H1 (cell line): ENCODE results near the gene BCAS3. TPM values are rescaled to one million over a fixed set of nuclear protein-coding genes. Genes with fewer than 3 reads are reported as not detected.
A peak's percentile ranks its signal among the peaks of the same experiment; 100 is the strongest.

Experiments used
- CTCF ChIA-PET: fragments of 300-600 bp; sonication (Branson Sonifier 250); formaldehyde crosslinking; loops from one replicate; lab custom pipeline; 2021; ENCODE audit not compliant: partially characterized antibody; lab: Charles Lee
- POLR2A ChIA-PET: fragments of 300-600 bp; sonication (Branson Sonifier 250); formaldehyde crosslinking; loops from one replicate; lab custom pipeline; 2021; ENCODE audit warnings: inconsistent platforms; ENCODE audit not compliant: partially characterized antibody; lab: Charles Lee
- DNase-seq, 2 experiments: peaks; one replicate each; pipeline versions ENCODE4 v3.0.0 to v3.0.0-alpha.2; 2010 to 2022; ENCODE audit warnings: low spot score in 2 of 2, low read depth in 1 of 2, mixed read lengths in 1 of 2
- FAIRE-seq: peaks from 2 replicates; lab custom pipeline; 2011; peaks lifted over from hg19 to GRCh38; lab: Jason Lieb, UNC
- H2AFZ ChIP-seq: 2 replicates; pipeline ENCODE4 v1.8.1; 2012; ENCODE audit warnings: low read length, inconsistent platforms
- H2AK5ac ChIP-seq: 2 replicates; pipeline ENCODE4 v1.6.1; 2013; ENCODE audit warnings: low read depth, low read length
- H2BK120ac ChIP-seq: replicated peaks from 2 replicates; pipeline ENCODE3; 2013; ENCODE audit warnings: low read depth, low read length, inconsistent platforms
- H2BK12ac ChIP-seq: 2 replicates; pipeline ENCODE4 v1.6.1; 2013; ENCODE audit warnings: low read depth, low read length
- H2BK15ac ChIP-seq: 2 replicates; pipeline ENCODE4 v1.6.1; 2013; ENCODE audit warnings: low read length
- H2BK20ac ChIP-seq: 2 replicates; pipeline ENCODE4 v1.6.1; 2013; ENCODE audit warnings: low read length
- H2BK5ac ChIP-seq: 2 replicates; pipeline ENCODE4 v1.6.1; 2013; ENCODE audit warnings: low read depth, low read length
- H3K14ac ChIP-seq: 2 replicates; pipeline ENCODE4 v1.6.1; 2013; ENCODE audit warnings: inconsistent platforms; ENCODE audit not compliant: insufficient read length
- H3K18ac ChIP-seq: 2 replicates; pipeline ENCODE4 v1.6.1; 2013; ENCODE audit warnings: low read length; ENCODE audit errors: extremely low read depth
- H3K23ac ChIP-seq: 2 replicates; pipeline ENCODE4 v1.6.1; 2013; ENCODE audit warnings: inconsistent platforms; ENCODE audit not compliant: insufficient read length
- H3K23me2 ChIP-seq: 2 replicates; pipeline ENCODE4 v1.6.1; 2013; ENCODE audit warnings: low read depth, low read length
- H3K27ac ChIP-seq: 2 replicates; pipeline ENCODE4 v1.6.1; 2011; ENCODE audit warnings: low read depth, low read length, inconsistent platforms
- H3K27me3 ChIP-seq, 4 experiments: replicated peaks in 1 of 4; 1 replicate in 1 of 4; 2 replicates in 3 of 4; pipeline versions ENCODE4 v1.6.1 to v1.8.1; 2011 to 2013; ENCODE audit warnings: low read length in 3 of 4, mild to moderate bottlenecking in 3 of 4, inconsistent platforms in 2 of 4, mixed read lengths in 2 of 4, moderate library complexity in 1 of 4; ENCODE audit not compliant: control insufficient read depth in 3 of 4, insufficient read depth in 3 of 4; ENCODE audit errors: extremely low read depth in 1 of 4
- H3K36me3 ChIP-seq, 4 experiments: 2 replicates each; pipeline versions ENCODE4 v1.6.1 to v1.8.1; 2011 to 2013; ENCODE audit warnings: mild to moderate bottlenecking in 4 of 4, low read length in 3 of 4, moderate library complexity in 2 of 4, control low read depth in 1 of 4, inconsistent platforms in 1 of 4; ENCODE audit not compliant: insufficient read depth in 4 of 4, control insufficient read depth in 2 of 4
- H3K4ac ChIP-seq: replicated peaks from 2 replicates; pipeline ENCODE3; 2013; ENCODE audit warnings: low read length, low read depth, mixed read lengths, inconsistent platforms; ENCODE audit not compliant: insufficient read length
- H3K4me1 ChIP-seq, 4 experiments: replicated peaks in 1 of 4; 1 replicate in 1 of 4; 2 replicates in 3 of 4; pipeline versions ENCODE4 v1.6.1 to v1.8.1; 2011 to 2013; ENCODE audit warnings: low read length in 3 of 4, inconsistent platforms in 2 of 4, mixed read lengths in 1 of 4; ENCODE audit not compliant: insufficient read depth in 4 of 4, control insufficient read depth in 3 of 4
- H3K4me2 ChIP-seq, 2 experiments: 2 replicates each; pipeline versions ENCODE4 v1.6.1 to v1.8.1; 2011 to 2013; ENCODE audit warnings: low read depth in 2 of 2, low read length in 2 of 2, control low read depth in 1 of 2, inconsistent platforms in 1 of 2, mild to moderate bottlenecking in 1 of 2; ENCODE audit not compliant: insufficient read depth in 1 of 2
- H3K4me3 ChIP-seq, 4 experiments: fragments of 200-600, 300-600 bp in 1 of 4; sonication (generic), shearing (Covaris generic), sonication (Bioruptor Twin) in 1 of 4; 2 replicates each; pipeline versions ENCODE4 v1.5.1 to v1.8.1; 2011 to 2016; ENCODE audit warnings: low read length in 4 of 4, low read depth in 3 of 4, control low read depth in 2 of 4, inconsistent platforms in 2 of 4, mild to moderate bottlenecking in 2 of 4, mixed read lengths in 1 of 4, moderate library complexity in 1 of 4; ENCODE audit not compliant: insufficient read depth in 2 of 4; ENCODE audit errors: extremely low read depth in 1 of 4
- H3K56ac ChIP-seq: replicated peaks from 2 replicates; pipeline ENCODE3; 2013; ENCODE audit warnings: low read depth, mild to moderate bottlenecking, mixed read lengths, low read length, inconsistent platforms; ENCODE audit not compliant: insufficient read length
- H3K79me1 ChIP-seq: 2 replicates; pipeline ENCODE4 v1.6.1; 2013; ENCODE audit warnings: low read depth, low read length, control low read depth
- H3K79me2 ChIP-seq, 2 experiments: 2 replicates each; pipeline versions ENCODE4 v1.6.1 to v1.8.1; 2012 to 2013; ENCODE audit warnings: low read length in 2 of 2, mild to moderate bottlenecking in 2 of 2, inconsistent platforms in 1 of 2; ENCODE audit not compliant: insufficient read depth in 2 of 2, control insufficient read depth in 1 of 2
- H3K9ac ChIP-seq, 4 experiments: replicated peaks in 1 of 4; 1 replicate in 1 of 4; 2 replicates in 3 of 4; pipeline versions ENCODE4 v1.6.1 to v1.8.1; 2011 to 2013; ENCODE audit warnings: low read depth in 3 of 4, low read length in 3 of 4, control low read depth in 2 of 4, mild to moderate bottlenecking in 2 of 4, moderate library complexity in 2 of 4, inconsistent platforms in 1 of 4; ENCODE audit errors: extremely low read depth in 1 of 4
- H3K9me3 ChIP-seq, 2 experiments: 2 replicates each; pipeline versions ENCODE4 v1.6.1 to v1.8.1; 2012 to 2013; ENCODE audit warnings: mild to moderate bottlenecking in 2 of 2, moderate library complexity in 2 of 2, control low read depth in 1 of 2, inconsistent platforms in 1 of 2, low read depth in 1 of 2, low read length in 1 of 2, mixed read lengths in 1 of 2; ENCODE audit not compliant: insufficient read depth in 2 of 2
- H4K20me1 ChIP-seq, 2 experiments: replicated peaks in 1 of 2; 2 replicates each; pipeline versions ENCODE3 to v1.8.1; 2011 to 2013; ENCODE audit warnings: inconsistent platforms in 2 of 2, low read length in 2 of 2, mild to moderate bottlenecking in 1 of 2; ENCODE audit not compliant: insufficient read depth in 2 of 2, control insufficient read depth in 1 of 2
- H4K5ac ChIP-seq: 2 replicates; pipeline ENCODE4 v1.6.1; 2013; ENCODE audit warnings: low read length, low read depth, mixed read lengths, inconsistent platforms; ENCODE audit not compliant: insufficient read length
- H4K8ac ChIP-seq: 2 replicates; pipeline ENCODE4 v1.8.0; 2013; ENCODE audit warnings: mild to moderate bottlenecking, moderate library complexity, low read length, inconsistent platforms; ENCODE audit not compliant: insufficient read depth; ENCODE audit errors: extremely low read depth
- H4K91ac ChIP-seq: replicated peaks from 2 replicates; pipeline ENCODE3; 2013; ENCODE audit warnings: low read length, mixed read lengths, inconsistent platforms; ENCODE audit not compliant: insufficient read length
- CTCF ChIP-seq, 3 experiments: IDR thresholded peaks; 1 replicate in 2 of 3; 2 replicates in 1 of 3; pipeline versions ENCODE4 v1.5.1 to v1.6.1; 2011; ENCODE audit warnings: low read length in 3 of 3, mild to moderate bottlenecking in 3 of 3, inconsistent platforms in 2 of 3, low read depth in 1 of 3, moderate library complexity in 1 of 3; ENCODE audit not compliant: insufficient read depth in 1 of 3; ENCODE audit errors: control extremely low read depth in 1 of 3
- JUND ChIP-seq: IDR thresholded peaks from 2 replicates; pipeline ENCODE4 v1.6.1; 2011; ENCODE audit warnings: mild to moderate bottlenecking, improper control_type of control experiment, low read length
- RAD21 ChIP-seq, 2 experiments: IDR thresholded peaks in 1 of 2; conservative IDR thresholded peaks in 1 of 2; 2 replicates each; pipeline ENCODE4 v1.6.1; 2011; ENCODE audit warnings: low read depth in 2 of 2, low read length in 2 of 2, improper control_type of control experiment in 1 of 2, inconsistent platforms in 1 of 2, mild to moderate bottlenecking in 1 of 2, moderate library complexity in 1 of 2
- WGBS, 2 experiments: shearing (Covaris generic) in 1 of 2; methylation state at CpG; one replicate each; pipeline versions ENCODE4 v1.1.6 to v1.1.7; 2013 to 2015; ENCODE audit warnings: low lambda C conversion rate in 2 of 2, mixed read lengths in 2 of 2, inconsistent platforms in 1 of 2, low coverage in 1 of 2, missing lambda C conversion rate in 1 of 2; ENCODE audit not compliant: insufficient replicate concordance in 2 of 2, insufficient coverage in 1 of 2, insufficient read length in 1 of 2; ENCODE audit errors: extremely low coverage in 1 of 2, missing lambda C conversion rate in 1 of 2; 5-methylcytosine and 5-hydroxymethylcytosine counted together
- polyA plus RNA-seq, 7 experiments: library from polyadenylated mRNA; depleted of rRNA in 3 of 7; stranded (reverse) in 5 of 7; unstranded in 2 of 7; fragments of >200 nt in 5 of 7; fragments of 200-250 nt in 2 of 7; gene quantifications; 1 replicate in 5 of 7; 2 replicates in 1 of 7; 4 replicates in 1 of 7; pipeline versions ENCODE4 v1.2.1 to v1.2.3, GENCODE V29; 2011 to 2013; ENCODE audit warnings: missing spikeins in 2 of 7, mixed read lengths in 2 of 7
- total RNA-seq: library from RNA; stranded (reverse); fragmentation: NEBNext Ultra II Directional; extraction: Animal tissue kit (Norgen Biotek cat#: 25700); gene quantifications from 2 replicates; pipeline ENCODE4 v1.2.1, GENCODE V29; 2021

BCAS3 gene
- total and polyA plus RNA-seq, 2 of the 8 experiments (the other 6 are each of a cell fraction or from before 2014, with no cell fraction given): 9.9 to 13.3 TPM

- Histone ChIP-seq H2BK120ac (no peak overlapping the region), H4K91ac (no peak overlapping the region), H3K4me1 (peaks cover 0 to 12% (median 7%) of the 10 kb centered on the region in 4 experiments; a peak in 3 of 7 replicates), H3K36me3 (no peaks in the 10 kb centered on the region), H3K23ac (no peak overlapping the region), H3K4me2 (no peak overlapping the region), H2BK20ac (no peak overlapping the region), H3K56ac (no peak overlapping the region), H3K9me3 (no peaks in the 10 kb centered on the region), H3K23me2 (peaks cover 3% of the 10 kb centered on the region), H3K14ac (no peak overlapping the region), H3K9ac (no peak overlapping the region), H3K27ac (no peak overlapping the region), H3K27me3 (no peaks in the 10 kb centered on the region), H4K5ac (no peak overlapping the region), H3K18ac (no peak overlapping the region), H3K79me2 (no peaks in the 10 kb centered on the region), H3K79me1 (no peaks in the 10 kb centered on the region), H3K4ac (no peak overlapping the region), H2BK12ac (no peak overlapping the region), H2BK5ac (no peak overlapping the region), H3K4me3 (no peak overlapping the region), H4K20me1 (no peaks in the 10 kb centered on the region), H4K8ac (no peak overlapping the region), H2BK15ac (no peak overlapping the region), H2AFZ (no peak overlapping the region), H2AK5ac (no peak overlapping the region)
- ChIA-PET POLR2A (no interaction called here), CTCF (interaction anchor here (0.6 to 1.8 kb wide), 13 partner anchors 9 to 377 kb away, joined by 3 to 11 read pairs (median 4); no protein-coding TSS in a partner anchor)
- no peak for TF ChIP-seq JUND
- peak in 2 of 3 experiments; percentile 23 to 46; a peak in 2 of 4 replicates for TF ChIP-seq CTCF (IDR thresholded peaks at IDR 0.05; ENCODE audit: control extremely low read depth in 1 of 3, insufficient read depth in 1 of 3, low read depth in 1 of 3, low read length in 3 of 3)
- peak; percentile 38 to 49; a peak in 3 of 4 replicates for TF ChIP-seq RAD21 (IDR thresholded peaks at IDR 0.05 in 1 of 2, conservative IDR thresholded peaks at IDR 0.05 in 1 of 2; ENCODE audit: low read depth in 2 of 2, low read length in 2 of 2)
- DNase-seq (no peak), FAIRE-seq (no peak)
- 84% methylated on average over 3 of the region's 3 CpGs; no CpG with 5 or more reads in 1 of the 2 experiments for WGBS, 2 experiments
Observed at GRCh38 chr17:61349350-61349749, 671.7 kb downstream of the BCAS3 start.
